Measurements from ENCODE around the gene ITGA3.
A peak's percentile ranks its signal among the peaks of the same experiment; 100 is the strongest.

DNA sequence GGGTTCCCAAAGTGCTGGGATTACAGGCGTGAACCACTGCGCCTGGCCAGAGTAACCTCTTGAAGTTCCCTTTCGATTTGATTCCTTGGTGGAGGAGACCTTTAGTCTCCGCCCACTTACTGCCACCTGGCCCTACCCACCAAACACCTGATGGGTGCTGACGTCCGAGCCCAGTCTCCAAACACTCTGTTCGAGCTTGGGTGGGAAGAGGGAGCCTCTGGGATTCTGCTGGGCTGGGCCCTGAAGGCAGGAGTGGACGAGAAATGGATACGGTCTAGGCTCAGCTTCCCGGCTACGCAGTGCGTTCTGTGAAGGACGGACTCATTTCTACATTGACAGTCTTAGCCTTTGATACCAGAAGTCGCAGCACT lies 870 bp upstream of the ITGA3 start:
- TF ChIP-seq, protein P1, sequence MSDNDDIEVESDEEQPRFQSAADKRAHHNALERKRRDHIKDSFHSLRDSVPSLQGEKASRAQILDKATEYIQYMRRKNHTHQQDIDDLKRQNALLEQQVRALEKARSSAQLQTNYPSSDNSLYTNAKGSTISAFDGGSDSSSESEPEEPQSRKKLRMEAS (IDR thresholded peaks at IDR 0.05): no peak; the same call in 1 of the 2 replicates
- TF ChIP-seq TAF1 (IDR thresholded peaks at IDR 0.05; ENCODE audit: low read depth) (peak; percentile 40), RAD21 (IDR thresholded peaks at IDR 0.05; ENCODE audit: low read depth) (peak; percentile 10; the same call in 1 of the 2 replicates), FOXM1 (IDR thresholded peaks at IDR 0.05; ENCODE audit: borderline replicate concordance, low read depth) (no peak), YY1 (IDR thresholded peaks at IDR 0.05; ENCODE audit: low read depth) (no peak; the same call in 1 of the 2 replicates), CREB1 (IDR thresholded peaks at IDR 0.05; ENCODE audit: low read depth) (no peak), ZBTB7A (IDR thresholded peaks at IDR 0.05; ENCODE audit: low read depth) (no peak), REST (IDR thresholded peaks at IDR 0.05; ENCODE audit: low read depth) (no peak), CEBPB (IDR thresholded peaks at IDR 0.05) (no peak), NFIC (IDR thresholded peaks at IDR 0.05) (no peak), TEAD4 (IDR thresholded peaks at IDR 0.05) (no peak)
